GM12878 (cell line): ENCODE results near the gene ABCG1.

Source experiments
- CREB1 ChIP-seq: IDR thresholded peaks from 2 replicates; pipeline ENCODE4 v1.6.1; 2012; ENCODE audit warnings: low read depth, mild to moderate bottlenecking, inconsistent platforms
- FOS ChIP-seq: IDR thresholded peaks from 3 replicates; pipeline ENCODE4 v1.6.1; 2011; ENCODE audit warnings: borderline replicate concordance; ENCODE audit not compliant: insufficient read length; ENCODE audit errors: extremely low read depth
- POLR2A ChIP-seq: IDR thresholded peaks from 2 replicates; pipeline ENCODE4 v1.6.1; 2011; ENCODE audit warnings: low read depth, mild to moderate bottlenecking, low read length
- POLR2AphosphoS5 ChIP-seq: IDR thresholded peaks from 2 replicates; pipeline ENCODE4 v1.6.1; 2011; ENCODE audit warnings: mild to moderate bottlenecking, low read length, inconsistent platforms
- SMARCA5 ChIP-seq: fragments of 450-650 bp; IDR thresholded peaks from 2 replicates; pipeline ENCODE4 v1.6.1; 2017; ENCODE audit warnings: mild to moderate bottlenecking
- TCF12 ChIP-seq: IDR thresholded peaks from 2 replicates; pipeline ENCODE4 v1.6.1; 2011; ENCODE audit warnings: low read depth, mild to moderate bottlenecking, low read length
- YY1 ChIP-seq: IDR thresholded peaks from 2 replicates; pipeline ENCODE4 v1.6.1; 2011; ENCODE audit warnings: low read depth, mild to moderate bottlenecking, low read length
- TF ChIP-seq, protein P1 (sequence below): IDR thresholded peaks from 2 replicates; pipeline ENCODE4 v1.6.1; 2012; ENCODE audit warnings: low read depth, low read length, improper control_type of control experiment
- TF ChIP-seq, protein P2 (sequence below), 3 experiments: IDR thresholded peaks in 2 of 3; conservative IDR thresholded peaks in 1 of 3; 2 replicates each; pipeline ENCODE4 v1.5.1; 2011; ENCODE audit warnings: low read depth in 3 of 3, low read length in 3 of 3, mild to moderate bottlenecking in 3 of 3, control low read depth in 2 of 3, moderate library complexity in 2 of 3, inconsistent platforms in 1 of 3, mixed read lengths in 1 of 3; ENCODE audit not compliant: control insufficient read depth in 2 of 3, insufficient read depth in 1 of 3; ENCODE audit errors: extremely low read depth in 1 of 3
- TF ChIP-seq, protein P3 (sequence below): IDR thresholded peaks from 2 replicates; pipeline ENCODE4 v1.6.1; 2012; ENCODE audit warnings: low read depth, low read length, improper control_type of control experiment
- TF ChIP-seq, protein P4 (sequence below): IDR thresholded peaks from 2 replicates; pipeline ENCODE4 v1.6.1; 2012; ENCODE audit warnings: mild to moderate bottlenecking, low read depth, low read length

DNA sequence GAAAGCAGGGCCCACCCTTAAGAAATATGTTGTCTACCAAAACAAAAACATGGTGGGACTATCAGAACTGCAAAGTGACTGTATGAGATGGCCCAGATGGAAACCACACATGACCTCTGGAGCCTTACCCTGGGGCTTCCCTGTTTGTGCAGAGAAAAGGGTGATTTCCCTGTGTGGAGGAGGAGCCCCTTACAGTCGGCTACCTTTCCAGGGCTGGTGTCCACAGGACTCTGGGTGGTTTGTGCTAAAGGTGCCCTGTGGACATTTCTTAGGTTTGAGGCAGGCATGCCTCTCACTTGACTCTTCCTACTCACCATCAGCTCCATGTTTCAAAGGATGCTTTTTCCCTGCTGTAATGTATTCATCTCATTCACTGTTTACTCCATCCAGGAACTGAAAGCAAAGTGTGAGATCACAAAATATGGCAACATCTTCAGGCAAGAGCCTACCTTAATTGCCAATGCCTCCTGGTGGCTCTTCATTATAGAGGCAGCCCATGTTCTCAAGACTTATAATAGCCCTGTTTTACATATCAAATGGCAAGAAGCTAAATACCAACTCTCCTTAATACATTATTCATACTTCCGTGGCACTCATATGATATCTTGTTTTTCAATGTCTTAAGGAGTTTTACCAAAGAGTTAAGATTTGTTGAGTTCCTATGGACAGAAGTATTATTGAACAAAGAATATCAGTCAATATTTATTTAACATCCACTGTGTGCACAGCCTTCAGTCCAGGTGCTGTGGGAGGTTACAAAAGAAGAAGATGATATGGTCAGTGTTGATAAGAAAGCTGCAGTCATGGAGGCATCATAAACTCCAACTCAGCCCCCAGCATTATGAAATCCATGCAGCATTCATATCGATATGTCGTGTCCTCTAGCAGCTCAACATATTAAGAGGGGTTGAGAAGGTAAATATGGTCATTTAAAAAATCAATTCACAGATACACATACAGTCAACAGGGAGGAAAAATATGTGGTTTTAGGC is 111.7 kb downstream of the ABCG1 start:
- TF ChIP-seq FOS = no peak
- no peak for TF ChIP-seq SMARCA5
- TF ChIP-seq, protein P1, sequence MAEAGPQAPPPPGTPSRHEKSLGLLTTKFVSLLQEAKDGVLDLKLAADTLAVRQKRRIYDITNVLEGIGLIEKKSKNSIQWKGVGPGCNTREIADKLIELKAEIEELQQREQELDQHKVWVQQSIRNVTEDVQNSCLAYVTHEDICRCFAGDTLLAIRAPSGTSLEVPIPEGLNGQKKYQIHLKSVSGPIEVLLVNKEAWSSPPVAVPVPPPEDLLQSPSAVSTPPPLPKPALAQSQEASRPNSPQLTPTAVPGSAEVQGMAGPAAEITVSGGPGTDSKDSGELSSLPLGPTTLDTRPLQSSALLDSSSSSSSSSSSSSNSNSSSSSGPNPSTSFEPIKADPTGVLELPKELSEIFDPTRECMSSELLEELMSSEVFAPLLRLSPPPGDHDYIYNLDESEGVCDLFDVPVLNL = no peak
- no peak for TF ChIP-seq CREB1
- no peak for TF ChIP-seq POLR2A
- TF ChIP-seq, protein P2, sequence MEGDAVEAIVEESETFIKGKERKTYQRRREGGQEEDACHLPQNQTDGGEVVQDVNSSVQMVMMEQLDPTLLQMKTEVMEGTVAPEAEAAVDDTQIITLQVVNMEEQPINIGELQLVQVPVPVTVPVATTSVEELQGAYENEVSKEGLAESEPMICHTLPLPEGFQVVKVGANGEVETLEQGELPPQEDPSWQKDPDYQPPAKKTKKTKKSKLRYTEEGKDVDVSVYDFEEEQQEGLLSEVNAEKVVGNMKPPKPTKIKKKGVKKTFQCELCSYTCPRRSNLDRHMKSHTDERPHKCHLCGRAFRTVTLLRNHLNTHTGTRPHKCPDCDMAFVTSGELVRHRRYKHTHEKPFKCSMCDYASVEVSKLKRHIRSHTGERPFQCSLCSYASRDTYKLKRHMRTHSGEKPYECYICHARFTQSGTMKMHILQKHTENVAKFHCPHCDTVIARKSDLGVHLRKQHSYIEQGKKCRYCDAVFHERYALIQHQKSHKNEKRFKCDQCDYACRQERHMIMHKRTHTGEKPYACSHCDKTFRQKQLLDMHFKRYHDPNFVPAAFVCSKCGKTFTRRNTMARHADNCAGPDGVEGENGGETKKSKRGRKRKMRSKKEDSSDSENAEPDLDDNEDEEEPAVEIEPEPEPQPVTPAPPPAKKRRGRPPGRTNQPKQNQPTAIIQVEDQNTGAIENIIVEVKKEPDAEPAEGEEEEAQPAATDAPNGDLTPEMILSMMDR (IDR thresholded peaks at IDR 0.05 in 2 of 3, conservative IDR thresholded peaks at IDR 0.05 in 1 of 3; ENCODE audit: control insufficient read depth in 2 of 3, extremely low read depth in 1 of 3, insufficient read depth in 1 of 3, low read depth in 3 of 3, low read length in 3 of 3) = no peak; a peak in 1 of 6 replicates
- TF ChIP-seq, protein P3, sequence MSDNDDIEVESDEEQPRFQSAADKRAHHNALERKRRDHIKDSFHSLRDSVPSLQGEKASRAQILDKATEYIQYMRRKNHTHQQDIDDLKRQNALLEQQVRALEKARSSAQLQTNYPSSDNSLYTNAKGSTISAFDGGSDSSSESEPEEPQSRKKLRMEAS = no peak
- TF ChIP-seq TCF12 = no peak
- TF ChIP-seq YY1 = no peak
- TF ChIP-seq, protein P4, sequence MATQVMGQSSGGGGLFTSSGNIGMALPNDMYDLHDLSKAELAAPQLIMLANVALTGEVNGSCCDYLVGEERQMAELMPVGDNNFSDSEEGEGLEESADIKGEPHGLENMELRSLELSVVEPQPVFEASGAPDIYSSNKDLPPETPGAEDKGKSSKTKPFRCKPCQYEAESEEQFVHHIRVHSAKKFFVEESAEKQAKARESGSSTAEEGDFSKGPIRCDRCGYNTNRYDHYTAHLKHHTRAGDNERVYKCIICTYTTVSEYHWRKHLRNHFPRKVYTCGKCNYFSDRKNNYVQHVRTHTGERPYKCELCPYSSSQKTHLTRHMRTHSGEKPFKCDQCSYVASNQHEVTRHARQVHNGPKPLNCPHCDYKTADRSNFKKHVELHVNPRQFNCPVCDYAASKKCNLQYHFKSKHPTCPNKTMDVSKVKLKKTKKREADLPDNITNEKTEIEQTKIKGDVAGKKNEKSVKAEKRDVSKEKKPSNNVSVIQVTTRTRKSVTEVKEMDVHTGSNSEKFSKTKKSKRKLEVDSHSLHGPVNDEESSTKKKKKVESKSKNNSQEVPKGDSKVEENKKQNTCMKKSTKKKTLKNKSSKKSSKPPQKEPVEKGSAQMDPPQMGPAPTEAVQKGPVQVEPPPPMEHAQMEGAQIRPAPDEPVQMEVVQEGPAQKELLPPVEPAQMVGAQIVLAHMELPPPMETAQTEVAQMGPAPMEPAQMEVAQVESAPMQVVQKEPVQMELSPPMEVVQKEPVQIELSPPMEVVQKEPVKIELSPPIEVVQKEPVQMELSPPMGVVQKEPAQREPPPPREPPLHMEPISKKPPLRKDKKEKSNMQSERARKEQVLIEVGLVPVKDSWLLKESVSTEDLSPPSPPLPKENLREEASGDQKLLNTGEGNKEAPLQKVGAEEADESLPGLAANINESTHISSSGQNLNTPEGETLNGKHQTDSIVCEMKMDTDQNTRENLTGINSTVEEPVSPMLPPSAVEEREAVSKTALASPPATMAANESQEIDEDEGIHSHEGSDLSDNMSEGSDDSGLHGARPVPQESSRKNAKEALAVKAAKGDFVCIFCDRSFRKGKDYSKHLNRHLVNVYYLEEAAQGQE = no peak
- TF ChIP-seq POLR2AphosphoS5 = no peak
